Right lobe of liver (tissue), 4 donors: ENCODE data around the gene THSD8.
"Not testable (repeated sequence)": the region's sequence is repeated elsewhere in the genome, so short reads cannot be mapped to it uniquely, and the experiment has no call there.

ENCODE experiments used
- CTCF ChIP-seq, 4 donors: fragments of 200-600 bp in 3 of 4; fragments of 450-650 bp in 1 of 4; IDR thresholded peaks; one replicate each; pipeline versions ENCODE4 v1.5.1 to v1.8.0; 2016 to 2022; ENCODE audit warnings: antibody characterized with exemption in 4 of 4, mild to moderate bottlenecking in 2 of 4
- POLR2A ChIP-seq: fragments of 450-650 bp; IDR thresholded peaks from one replicate; pipeline ENCODE4 v1.6.1; 2017; ENCODE audit warnings: antibody characterized with exemption, mild to moderate bottlenecking
- donor health status: DM: no; HTN: no; CAD: no.
- donor health status: DM: no; HTN: no; CAD: no.
- donor health status: DM: no; HTN: yes; CAD: no.

- not testable (repeated sequence) for TF ChIP-seq POLR2A; CTCF (IDR thresholded peaks at IDR 0.05)
Observed at GRCh38 chr19:12817810-12818209, 15.9 kb downstream of the THSD8 start.
